SK-N-SH (cell line): ENCODE data around the gene CPLX1. TPM values are rescaled to one million over a fixed set of nuclear protein-coding genes. Genes with fewer than 3 reads are reported as not detected.
"Not testable (repeated sequence)": the region's sequence is repeated elsewhere in the genome, so short reads cannot be mapped to it uniquely, and the experiment has no call there.

Source experiments
- CTCF ChIA-PET: fragments of 300-600, 350-600 bp; formaldehyde crosslinking; extraction: SDS; loops from one replicate; lab custom pipeline; 2021; lab: Yijun Ruan, JAX
- POLR2A ChIA-PET: fragments of 350-600 bp; sonication (Branson Sonifier 250); formaldehyde crosslinking; extraction: SDS; loops from one replicate; lab custom pipeline; 2020; ENCODE audit warnings: antibody characterized with exemption, inconsistent platforms; lab: Yijun Ruan, JAX
- DNase-seq: peaks from one replicate; pipeline ENCODE4 v3.0.0; 2012
- H2AFZ ChIP-seq: fragments of 200-600 bp; sonication (generic); 2 replicates; pipeline ENCODE4 v1.8.1; 2016; ENCODE audit warnings: antibody characterized with exemption, mild to moderate bottlenecking, low read depth
- H3F3A ChIP-seq: fragments of 200-600 bp; sonication (generic); replicated peaks from 2 replicates; pipeline ENCODE3; 2016; ENCODE audit warnings: antibody characterized with exemption, mild to moderate bottlenecking; ENCODE audit not compliant: insufficient read depth
- H3K27ac ChIP-seq, 2 experiments: fragments of 200-500 bp in 1 of 2; fragments of 200-600 bp in 1 of 2; sonication (Bioruptor generic) in 1 of 2; sonication (generic), shearing (Covaris generic) in 1 of 2; 2 replicates each; pipeline versions ENCODE4 v1.5.1 to v1.6.1; 2014 to 2016; ENCODE audit warnings: low read depth in 2 of 2, inconsistent platforms in 1 of 2, low read length in 1 of 2, mild to moderate bottlenecking in 1 of 2, mixed read lengths in 1 of 2
- H3K27me3 ChIP-seq: fragments of 200-600 bp; sonication (generic), shearing (Covaris generic); 2 replicates; pipeline ENCODE4 v1.6.1; 2016; ENCODE audit warnings: mixed run types; ENCODE audit not compliant: insufficient read depth
- H3K36me3 ChIP-seq, 2 experiments: fragments of 200-500 bp in 1 of 2; fragments of 200-600 bp in 1 of 2; sonication (Bioruptor generic) in 1 of 2; sonication (generic) in 1 of 2; replicated peaks in 1 of 2; 2 replicates each; pipeline versions ENCODE3 to v1.5.1; 2014 to 2016; ENCODE audit warnings: low read length in 1 of 2, mild to moderate bottlenecking in 1 of 2; ENCODE audit not compliant: insufficient read depth in 2 of 2, control insufficient read depth in 1 of 2
- H3K4me1 ChIP-seq, 2 experiments: fragments of 200-500 bp in 1 of 2; fragments of 200-600 bp in 1 of 2; sonication (Bioruptor generic) in 1 of 2; sonication (generic), shearing (Covaris generic) in 1 of 2; 2 replicates each; pipeline versions ENCODE4 v1.5.1 to v1.6.1; 2014 to 2016; ENCODE audit warnings: low read depth in 1 of 2, low read length in 1 of 2, mixed run types in 1 of 2; ENCODE audit not compliant: insufficient read depth in 2 of 2, control insufficient read depth in 1 of 2
- H3K4me2 ChIP-seq: fragments of 200-600 bp; sonication (generic), shearing (Covaris generic); 2 replicates; pipeline ENCODE4 v1.6.1; 2017; ENCODE audit warnings: mixed run types
- H3K4me3 ChIP-seq, 2 experiments: fragments of 200-500 bp in 1 of 2; fragments of 200-600 bp in 1 of 2; sonication (Bioruptor generic) in 1 of 2; sonication (generic), shearing (Covaris generic) in 1 of 2; 2 replicates each; pipeline versions ENCODE4 v1.5.1 to v1.8.1; 2014 to 2016; ENCODE audit warnings: low read depth in 2 of 2, inconsistent platforms in 1 of 2, low read length in 1 of 2, mild to moderate bottlenecking in 1 of 2, mixed read lengths in 1 of 2, moderate library complexity in 1 of 2
- H3K79me2 ChIP-seq: fragments of 200-600 bp; sonication (generic); 2 replicates; pipeline ENCODE4 v1.8.1; 2017; ENCODE audit warnings: mild to moderate bottlenecking; ENCODE audit not compliant: insufficient read depth
- H3K9ac ChIP-seq: fragments of 200-600 bp; sonication (generic); 2 replicates; pipeline ENCODE4 v1.6.1; 2017; ENCODE audit warnings: mixed run types
- H3K9me2 ChIP-seq: fragments of 200-600 bp; sonication (generic); 2 replicates; pipeline ENCODE4 v1.6.1; 2017; ENCODE audit warnings: mixed run types
- H3K9me3 ChIP-seq: fragments of 200-600 bp; sonication (generic); 2 replicates; pipeline ENCODE4 v1.6.1; 2017; ENCODE audit warnings: mixed run types, mild to moderate bottlenecking, moderate library complexity
- H4K20me1 ChIP-seq: fragments of 200-600 bp; sonication (generic); 2 replicates; pipeline ENCODE4 v1.6.1; 2017; ENCODE audit warnings: mild to moderate bottlenecking, mixed run types; ENCODE audit not compliant: insufficient read depth
- EP300 ChIP-seq, 2 experiments: IDR thresholded peaks; 2 replicates each; pipeline versions ENCODE4 v1.4.0 to v1.6.1; 2012; ENCODE audit warnings: borderline replicate concordance in 1 of 2, low read depth in 1 of 2, low read length in 1 of 2
- FOSL2 ChIP-seq: IDR thresholded peaks from 2 replicates; pipeline ENCODE4 v1.4.0; 2012; ENCODE audit warnings: low read depth, mild to moderate bottlenecking, moderate library complexity, borderline replicate concordance
- MAX ChIP-seq: IDR thresholded peaks from 2 replicates; pipeline ENCODE4 v1.4.0; 2012; ENCODE audit warnings: low read depth
- MEF2A ChIP-seq: IDR thresholded peaks from 2 replicates; pipeline ENCODE4 v1.4.0; 2012; ENCODE audit warnings: low read depth, borderline replicate concordance
- RCOR1 ChIP-seq: fragments of 150-350 bp; IDR thresholded peaks from 2 replicates; pipeline ENCODE4 v1.6.1; 2017; ENCODE audit warnings: antibody characterized with exemption, low read length
- WGBS: methylation state at CpG from one replicate; pipeline ENCODE4 v1.1.6; 2017; ENCODE audit warnings: low lambda C conversion rate; 5-methylcytosine and 5-hydroxymethylcytosine counted together
- polyA plus RNA-seq, 3 experiments: library from polyadenylated mRNA; depleted of rRNA; stranded (reverse); fragments of >200 nt; gene quantifications; 2 replicates each; pipeline ENCODE4 v1.2.3, GENCODE V29; 2012
- TF ChIP-seq, protein P1 (sequence below): fragments of 150-350 bp; IDR thresholded peaks from 2 replicates; pipeline ENCODE4 v1.6.1; 2017; ENCODE audit warnings: antibody characterized with exemption, low read length, low read depth, borderline replicate concordance
- TF ChIP-seq, protein P2 (sequence below): IDR thresholded peaks from 2 replicates; pipeline ENCODE4 v1.4.0; 2012; ENCODE audit warnings: low read depth, borderline replicate concordance

Gene CPLX1
- polyA plus RNA-seq, 1 of the 3 experiments (the other 2 are of a cell fraction), result 0.56 TPM

DNA sequence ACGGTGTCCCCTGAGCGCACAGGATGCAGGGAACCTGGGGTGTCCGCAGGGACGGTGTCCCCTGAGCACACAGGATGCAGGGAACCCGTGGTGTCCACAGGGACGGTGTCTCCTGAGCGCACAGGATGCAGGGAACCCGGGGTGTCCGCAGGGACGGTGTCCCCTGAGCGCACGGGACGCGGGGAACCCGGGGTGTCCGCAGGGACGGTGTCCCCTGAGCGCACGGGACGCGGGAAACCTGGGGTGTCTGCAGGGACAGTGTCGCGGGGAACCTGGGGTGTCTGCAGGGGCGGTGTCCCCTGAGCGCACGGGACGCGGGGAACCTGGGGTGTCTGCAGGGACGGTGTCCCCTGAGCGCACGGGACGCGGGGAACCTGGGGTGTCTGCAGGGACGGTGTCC, 89.4 kb downstream of the CPLX1 start:
- H3K4me2 ChIP-seq, POLR2A ChIA-PET, H2AFZ ChIP-seq, H3K9me3 ChIP-seq, DNase-seq, H3K4me1 ChIP-seq, H4K20me1 ChIP-seq, H3K27me3 ChIP-seq, CTCF ChIA-PET, H3K4me3 ChIP-seq, H3K27ac ChIP-seq, H3K9ac ChIP-seq, H3F3A ChIP-seq, H3K79me2 ChIP-seq, H3K9me2 ChIP-seq: not testable (repeated sequence)
- peaks cover 43 to 62% of the 10 kb centered on the region in 2 experiments for H3K36me3 ChIP-seq
- 97% methylated on average over 19 of the region's 34 CpGs for WGBS

DNA sequence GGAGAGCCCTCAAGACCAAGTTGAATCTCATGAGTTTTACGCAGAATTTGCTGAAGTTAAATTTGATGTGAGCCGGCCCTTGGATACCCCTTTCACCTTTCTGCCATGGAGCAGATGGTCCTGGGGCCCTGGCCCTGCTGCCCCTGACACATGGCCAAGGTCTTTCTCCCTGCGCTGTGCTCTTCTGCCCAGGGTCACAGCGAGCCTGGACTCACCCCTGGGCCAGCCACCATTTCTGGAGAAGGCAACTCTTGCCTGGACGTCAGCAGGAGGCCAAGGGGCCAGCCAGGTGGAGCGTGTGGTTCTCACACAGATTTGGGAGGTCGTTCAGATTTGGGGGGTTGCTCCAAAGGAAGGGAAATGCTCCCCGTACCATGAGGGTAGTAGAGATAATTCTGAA, 90.3 kb downstream of the CPLX1 start:
- ChIA-PET POLR2A (no interaction called here), CTCF (no interaction called here)
- no peaks in the 10 kb centered on the region for H3K27me3 ChIP-seq
- H3K9me2 ChIP-seq, result no peaks in the 10 kb centered on the region
- TF ChIP-seq FOSL2, result no peak
- no peak for TF ChIP-seq EP300 (IDR thresholded peaks at IDR 0.05; ENCODE audit: borderline replicate concordance in 1 of 2, low read depth in 1 of 2, low read length in 1 of 2)
- no peak for TF ChIP-seq MAX
- TF ChIP-seq, protein P1, sequence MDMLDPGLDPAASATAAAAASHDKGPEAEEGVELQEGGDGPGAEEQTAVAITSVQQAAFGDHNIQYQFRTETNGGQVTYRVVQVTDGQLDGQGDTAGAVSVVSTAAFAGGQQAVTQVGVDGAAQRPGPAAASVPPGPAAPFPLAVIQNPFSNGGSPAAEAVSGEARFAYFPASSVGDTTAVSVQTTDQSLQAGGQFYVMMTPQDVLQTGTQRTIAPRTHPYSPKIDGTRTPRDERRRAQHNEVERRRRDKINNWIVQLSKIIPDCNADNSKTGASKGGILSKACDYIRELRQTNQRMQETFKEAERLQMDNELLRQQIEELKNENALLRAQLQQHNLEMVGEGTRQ, result no peak
- TF ChIP-seq MEF2A, result no peak
- TF ChIP-seq RCOR1, result no peak
- TF ChIP-seq, protein P2, sequence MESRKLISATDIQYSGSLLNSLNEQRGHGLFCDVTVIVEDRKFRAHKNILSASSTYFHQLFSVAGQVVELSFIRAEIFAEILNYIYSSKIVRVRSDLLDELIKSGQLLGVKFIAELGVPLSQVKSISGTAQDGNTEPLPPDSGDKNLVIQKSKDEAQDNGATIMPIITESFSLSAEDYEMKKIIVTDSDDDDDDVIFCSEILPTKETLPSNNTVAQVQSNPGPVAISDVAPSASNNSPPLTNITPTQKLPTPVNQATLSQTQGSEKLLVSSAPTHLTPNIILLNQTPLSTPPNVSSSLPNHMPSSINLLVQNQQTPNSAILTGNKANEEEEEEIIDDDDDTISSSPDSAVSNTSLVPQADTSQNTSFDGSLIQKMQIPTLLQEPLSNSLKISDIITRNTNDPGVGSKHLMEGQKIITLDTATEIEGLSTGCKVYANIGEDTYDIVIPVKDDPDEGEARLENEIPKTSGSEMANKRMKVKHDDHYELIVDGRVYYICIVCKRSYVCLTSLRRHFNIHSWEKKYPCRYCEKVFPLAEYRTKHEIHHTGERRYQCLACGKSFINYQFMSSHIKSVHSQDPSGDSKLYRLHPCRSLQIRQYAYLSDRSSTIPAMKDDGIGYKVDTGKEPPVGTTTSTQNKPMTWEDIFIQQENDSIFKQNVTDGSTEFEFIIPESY, result no peak
- H3K4me3 ChIP-seq, result no peak overlapping the region
- H3K4me1 ChIP-seq, result no peaks in the 10 kb centered on the region
- 0 out of 2 replicates have a peak, but pooled peaks cover 6% of the 10 kb centered on the region for H4K20me1 ChIP-seq
- no peak for DNase-seq
- H3K9me3 ChIP-seq, result no peaks in the 10 kb centered on the region
- H3K36me3 ChIP-seq, result peaks cover 46 to 64% of the 10 kb centered on the region in 2 experiments
- no peak overlapping the region for H3K4me2 ChIP-seq
- 92% methylated on average over 7 of the region's 8 CpGs for WGBS
- H3F3A ChIP-seq, result no peaks in the 10 kb centered on the region
- no peaks in the 10 kb centered on the region; the same call in 1 of the 2 replicates for H3K79me2 ChIP-seq
- no peak overlapping the region for H3K9ac ChIP-seq
- H2AFZ ChIP-seq, result no peak overlapping the region
- no peak overlapping the region for H3K27ac ChIP-seq

Other genes with a start within 250 kb of the CPLX1 start
- not detected in 2 replicates for gene TMEM271, start 249.8 kb downstream of the CPLX1 start, polyA plus RNA-seq (2012; rRNA removed)
- 1.2 and 1.5 TPM in 2 replicates for gene PDE6B, start 200.6 kb downstream of the CPLX1 start, polyA plus RNA-seq (2012; rRNA removed)
- gene ATP5ME, start 151.9 kb downstream of the CPLX1 start, polyA plus RNA-seq (2012; rRNA removed), result 976 and 1,185 TPM in 2 replicates
- gene MYL5, start 151.6 kb downstream of the CPLX1 start, polyA plus RNA-seq (2012; rRNA removed), result 46.9 and 51.7 TPM in 2 replicates
- 0.05 and 0.15 TPM in 2 replicates for gene SLC49A3, start 137.0 kb downstream of the CPLX1 start, polyA plus RNA-seq (2012; rRNA removed)
- gene PCGF3, start 120.3 kb downstream of the CPLX1 start, polyA plus RNA-seq (2012; rRNA removed), result 44.8 and 47.0 TPM in 2 replicates
- 35.9 and 36.1 TPM in 2 replicates for gene GAK, start 106.2 kb upstream of the CPLX1 start, polyA plus RNA-seq (2012; rRNA removed)
- 43.1 and 54.2 TPM in 2 replicates for gene TMEM175, start 106.3 kb upstream of the CPLX1 start, polyA plus RNA-seq (2012; rRNA removed)
- gene DGKQ, start 147.4 kb upstream of the CPLX1 start, polyA plus RNA-seq (2012; rRNA removed), result 10.9 and 11.5 TPM in 2 replicates
- gene IDUA, start 160.9 kb upstream of the CPLX1 start, polyA plus RNA-seq (2012; rRNA removed), result 24.4 and 32.1 TPM in 2 replicates
- 0.05 and 0.08 TPM in 2 replicates for gene SLC26A1, start 167.3 kb upstream of the CPLX1 start, polyA plus RNA-seq (2012; rRNA removed)
- 18.9 and 22.5 TPM in 2 replicates for gene FGFRL1, start 185.5 kb upstream of the CPLX1 start, polyA plus RNA-seq (2012; rRNA removed)